ENCODE results near the gene SYT3. TPM values are rescaled to one million over a fixed set of nuclear protein-coding genes. Genes with fewer than 3 reads are reported as not detected.
"Not testable (repeated sequence)": the region's sequence is repeated elsewhere in the genome, so short reads cannot be mapped to it uniquely, and the experiment has no call there.

Gene SYT3
- total RNA-seq, 2 donors from 2014 or later = 0.33 to 0.52 TPM

GRCh38 chr19:50626011-50626410 is 13.7 kb downstream of the SYT3 start:
- H3K27me3 ChIP-seq = no peaks in the 10 kb centered on the region
- ATAC-seq (no peak), DNase-seq (no peak)
- WGBS, 2 donors = 35 to 47% methylated on average over 4 of the region's 4 CpGs
- H3K36me3 ChIP-seq (replicated peaks in 1 of 2; ENCODE audit: insufficient read depth in 1 of 2, low read depth in 2 of 2) = no peaks in the 10 kb centered on the region
- no peak overlapping the region for H3K27ac ChIP-seq
- no peaks in the 10 kb centered on the region for H3K9me3 ChIP-seq
- intact Hi-C loops (cut with DNase I) = no loop called here
- no peak for TF ChIP-seq POLR2A (IDR thresholded peaks at IDR 0.05)
- TF ChIP-seq, protein P1, sequence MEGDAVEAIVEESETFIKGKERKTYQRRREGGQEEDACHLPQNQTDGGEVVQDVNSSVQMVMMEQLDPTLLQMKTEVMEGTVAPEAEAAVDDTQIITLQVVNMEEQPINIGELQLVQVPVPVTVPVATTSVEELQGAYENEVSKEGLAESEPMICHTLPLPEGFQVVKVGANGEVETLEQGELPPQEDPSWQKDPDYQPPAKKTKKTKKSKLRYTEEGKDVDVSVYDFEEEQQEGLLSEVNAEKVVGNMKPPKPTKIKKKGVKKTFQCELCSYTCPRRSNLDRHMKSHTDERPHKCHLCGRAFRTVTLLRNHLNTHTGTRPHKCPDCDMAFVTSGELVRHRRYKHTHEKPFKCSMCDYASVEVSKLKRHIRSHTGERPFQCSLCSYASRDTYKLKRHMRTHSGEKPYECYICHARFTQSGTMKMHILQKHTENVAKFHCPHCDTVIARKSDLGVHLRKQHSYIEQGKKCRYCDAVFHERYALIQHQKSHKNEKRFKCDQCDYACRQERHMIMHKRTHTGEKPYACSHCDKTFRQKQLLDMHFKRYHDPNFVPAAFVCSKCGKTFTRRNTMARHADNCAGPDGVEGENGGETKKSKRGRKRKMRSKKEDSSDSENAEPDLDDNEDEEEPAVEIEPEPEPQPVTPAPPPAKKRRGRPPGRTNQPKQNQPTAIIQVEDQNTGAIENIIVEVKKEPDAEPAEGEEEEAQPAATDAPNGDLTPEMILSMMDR (IDR thresholded peaks at IDR 0.05) = no peak
- no peak overlapping the region for H3K4me3 ChIP-seq
- no peaks in the 10 kb centered on the region for H3K4me1 ChIP-seq

GRCh38 chr19:50624949-50625600 is 14.6 kb downstream of the SYT3 start:
- TF ChIP-seq POLR2A (IDR thresholded peaks at IDR 0.05) = no peak
- TF ChIP-seq, protein P1 (IDR thresholded peaks at IDR 0.05) = no peak
- Histone ChIP-seq H3K27me3 (no peaks in the 10 kb centered on the region), H3K4me3 (no peak overlapping the region), H3K36me3 (replicated peaks in 1 of 2; ENCODE audit: insufficient read depth in 1 of 2, low read depth in 2 of 2) (no peaks in the 10 kb centered on the region), H3K9me3 (no peaks in the 10 kb centered on the region), H3K27ac (no peak overlapping the region), H3K4me1 (no peaks in the 10 kb centered on the region)
- intact Hi-C loops (cut with DNase I) = no loop called here
- WGBS, 2 donors = 83 to 88% methylated on average over 26 to 42 of the region's 44 CpGs
- no peak for DNase-seq
- no peak for ATAC-seq

DNA sequence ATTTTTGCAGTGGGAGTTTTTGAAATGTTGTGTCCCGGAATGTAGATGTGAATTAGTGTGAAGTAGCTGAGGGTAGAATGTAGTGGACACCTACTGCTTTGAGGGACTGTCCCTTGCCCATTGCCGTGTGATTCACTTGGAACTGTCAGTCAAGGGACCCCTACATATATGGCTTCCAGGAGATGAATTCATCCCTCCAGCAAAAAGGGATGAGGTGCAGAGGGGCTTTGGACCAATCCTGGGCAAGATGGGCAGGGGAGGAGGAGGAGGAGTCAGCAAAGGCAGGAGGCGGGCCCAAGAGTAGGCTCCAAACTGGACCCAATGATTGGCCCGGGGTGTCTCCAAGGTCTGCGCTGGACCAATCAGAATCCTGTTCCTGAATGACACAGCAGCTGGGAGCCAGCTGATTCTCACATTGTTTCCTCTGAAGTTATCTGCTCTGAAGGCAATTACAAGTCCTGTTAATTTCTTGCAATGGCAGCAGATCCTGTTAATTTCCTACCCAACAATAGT is 19.2 kb downstream of the SYT3 start:
- H3K27ac ChIP-seq; ATAC-seq; H3K4me1 ChIP-seq; H3K27me3 ChIP-seq; DNase-seq; intact Hi-C loops (cut with DNase I); H3K9me3 ChIP-seq; H3K4me3 ChIP-seq; H3K36me3 ChIP-seq (replicated peaks in 1 of 2; ENCODE audit: insufficient read depth in 1 of 2, low read depth in 2 of 2): not testable (repeated sequence)
- 60% methylated on average over 2 of the region's 5 CpGs; no CpG with 5 or more reads in 1 of the 2 donors for WGBS, 2 donors

GRCh38 chr19:50619184-50619583 is 20.5 kb downstream of the SYT3 start:
- DNase-seq; H3K4me3 ChIP-seq; H3K27me3 ChIP-seq; H3K27ac ChIP-seq; H3K9me3 ChIP-seq; H3K4me1 ChIP-seq; H3K36me3 ChIP-seq (replicated peaks in 1 of 2; ENCODE audit: insufficient read depth in 1 of 2, low read depth in 2 of 2); ATAC-seq; intact Hi-C loops (cut with DNase I): not testable (repeated sequence)
- 58 to 75% methylated on average over 5 of the region's 5 CpGs for WGBS, 2 donors

- ATAC-seq; H3K9me3 ChIP-seq; DNase-seq; H3K36me3 ChIP-seq (replicated peaks in 1 of 2; ENCODE audit: insufficient read depth in 1 of 2, low read depth in 2 of 2); H3K27me3 ChIP-seq; H3K4me3 ChIP-seq; intact Hi-C loops (cut with DNase I); H3K27ac ChIP-seq; H3K4me1 ChIP-seq: not testable (repeated sequence)
- 77 to 82% methylated on average over 4 of the region's 5 CpGs for WGBS, 2 donors
Measured at GRCh38 chr19:50618379-50618778, 21.3 kb downstream of the SYT3 start.

DNA sequence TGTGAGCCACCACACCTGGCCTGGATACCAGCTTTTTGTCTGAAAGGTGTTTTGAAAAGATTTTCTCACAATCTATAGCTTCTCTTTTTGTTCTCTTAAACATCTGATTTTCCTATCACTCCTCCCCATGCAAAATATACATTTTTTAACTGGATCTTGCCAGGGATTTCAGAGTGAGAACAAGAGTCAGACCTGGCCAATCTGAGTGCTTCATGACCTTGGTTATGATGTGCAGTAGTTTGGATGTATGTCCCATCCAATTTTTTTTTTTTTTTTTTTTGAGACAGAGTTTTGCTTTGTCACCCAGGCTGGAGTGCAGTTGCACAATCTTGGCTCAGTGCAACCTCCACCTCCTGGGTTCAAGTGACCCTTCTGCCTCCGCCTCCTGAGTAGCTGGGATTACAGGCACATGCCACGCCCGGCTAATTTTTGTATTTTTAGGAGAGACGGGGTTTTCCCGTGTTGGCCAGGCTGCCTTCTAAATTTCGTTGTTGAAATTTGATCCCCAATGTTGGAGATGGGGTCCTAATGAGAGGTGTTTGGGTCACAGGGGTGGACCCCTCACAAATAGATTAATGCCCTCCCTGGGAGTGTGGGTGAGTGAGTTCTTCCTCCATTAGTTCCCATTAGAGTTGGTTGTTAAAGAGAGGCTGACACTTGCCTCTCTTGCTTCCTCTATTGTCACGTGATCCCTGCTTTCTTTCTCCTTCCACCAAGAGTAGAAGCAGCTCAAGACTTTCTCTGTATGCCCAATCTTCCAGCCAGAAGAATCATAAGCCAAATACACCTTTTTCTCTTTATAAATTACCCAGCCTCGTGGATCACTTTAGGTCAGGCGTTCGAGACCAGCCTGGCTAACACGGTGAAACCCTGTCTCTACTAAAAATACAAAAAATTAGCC is 26.9 kb downstream of the SYT3 start:
- WGBS, 2 donors = 68 to 74% methylated on average over 5 to 10 of the region's 11 CpGs

More for the DNA sequence above, 26.9 kb downstream of the SYT3 start:
- DNase-seq; ATAC-seq; H3K36me3 ChIP-seq (replicated peaks in 1 of 2; ENCODE audit: insufficient read depth in 1 of 2, low read depth in 2 of 2); intact Hi-C loops (cut with DNase I); H3K9me3 ChIP-seq; H3K4me1 ChIP-seq; H3K27ac ChIP-seq; H3K4me3 ChIP-seq; H3K27me3 ChIP-seq: not testable (repeated sequence)
